SU-DHL-6 (cell line): ENCODE measurements around the gene CDKAL1.

Experiments used
- H2AFZ ChIP-seq: fragments of 200-600 bp; sonication (generic); 2 replicates; pipeline ENCODE4 v1.6.1; 2014; ENCODE audit warnings: low read depth, mild to moderate bottlenecking, moderate library complexity, mixed read lengths, antibody characterized with exemption, low read length; ENCODE audit not compliant: severe bottlenecking
- H3F3A ChIP-seq: fragments of 200-600 bp; shearing (Covaris generic); 2 replicates; pipeline ENCODE4 v1.6.0; 2016; ENCODE audit warnings: antibody characterized with exemption, mild to moderate bottlenecking; ENCODE audit not compliant: insufficient read depth
- H3K27ac ChIP-seq: fragments of 200-600 bp; sonication (generic); 2 replicates; pipeline ENCODE4 v1.5.1; 2016; ENCODE audit warnings: low read depth, mild to moderate bottlenecking, low read length, moderate library complexity, mixed read lengths
- H3K27me3 ChIP-seq: fragments of 200-600 bp; sonication (generic), shearing (Covaris generic); 2 replicates; pipeline ENCODE4 v1.6.0; 2014; ENCODE audit warnings: mild to moderate bottlenecking, low read length
- H3K36me3 ChIP-seq: fragments of 200-600 bp; sonication (generic); 2 replicates; pipeline ENCODE4 v1.6.1; 2014; ENCODE audit warnings: mild to moderate bottlenecking, low read length, mixed read lengths
- H3K4me2 ChIP-seq: fragments of 300-600, 200-600 bp; shearing (Covaris generic), sonication (generic); 2 replicates; pipeline ENCODE4 v1.6.0; 2014; ENCODE audit warnings: low read length, low read depth, mild to moderate bottlenecking; ENCODE audit not compliant: poor library complexity, severe bottlenecking
- H3K4me3 ChIP-seq: fragments of 200-600 bp; sonication (generic); 2 replicates; pipeline ENCODE4 v1.5.1; 2014; ENCODE audit warnings: antibody characterized with exemption, low read length, mild to moderate bottlenecking, mixed read lengths; ENCODE audit not compliant: insufficient read depth, poor library complexity, severe bottlenecking
- H3K79me2 ChIP-seq: fragments of 200-600 bp; sonication (generic); 2 replicates; pipeline ENCODE4 v1.6.1; 2014; ENCODE audit warnings: mild to moderate bottlenecking, low read length, moderate library complexity; ENCODE audit not compliant: insufficient read depth
- H3K9ac ChIP-seq: fragments of 200-600 bp; sonication (generic); 2 replicates; pipeline ENCODE4 v1.7.0; 2014; ENCODE audit warnings: mild to moderate bottlenecking, low read length
- H3K9me2 ChIP-seq: fragments of 200-600 bp; sonication (generic); replicated peaks from 2 replicates; pipeline ENCODE4 v1.6.1; 2014; ENCODE audit warnings: low read length; ENCODE audit not compliant: insufficient read depth
- H3K9me3 ChIP-seq: fragments of 200-600 bp; sonication (generic); 2 replicates; pipeline ENCODE4 v1.6.1; 2014; ENCODE audit warnings: low read length, mixed read lengths; ENCODE audit not compliant: insufficient read depth
- H4K20me1 ChIP-seq: fragments of 200-600 bp; sonication (generic); 2 replicates; pipeline ENCODE4 v1.6.1; 2014; ENCODE audit warnings: low read depth, mild to moderate bottlenecking, antibody characterized with exemption, low read length, moderate library complexity, mixed read lengths
- EZH2phosphoT487 ChIP-seq: fragments of 200-600 bp; sonication (generic), shearing (Covaris generic); conservative IDR thresholded peaks from 2 replicates; pipeline ENCODE4 v1.6.1; 2018; ENCODE audit warnings: mild to moderate bottlenecking, antibody characterized with exemption, low read length, moderate library complexity, mixed read lengths
- TF ChIP-seq, protein P1 (sequence below): fragments of 200-600 bp; sonication (generic); IDR thresholded peaks from one replicate; pipeline ENCODE4 v1.5.1; 2017; ENCODE audit warnings: antibody characterized with exemption, mild to moderate bottlenecking, low read length, moderate library complexity; ENCODE audit not compliant: insufficient read depth, poor library complexity, severe bottlenecking

Gene CDKAL1

DNA sequence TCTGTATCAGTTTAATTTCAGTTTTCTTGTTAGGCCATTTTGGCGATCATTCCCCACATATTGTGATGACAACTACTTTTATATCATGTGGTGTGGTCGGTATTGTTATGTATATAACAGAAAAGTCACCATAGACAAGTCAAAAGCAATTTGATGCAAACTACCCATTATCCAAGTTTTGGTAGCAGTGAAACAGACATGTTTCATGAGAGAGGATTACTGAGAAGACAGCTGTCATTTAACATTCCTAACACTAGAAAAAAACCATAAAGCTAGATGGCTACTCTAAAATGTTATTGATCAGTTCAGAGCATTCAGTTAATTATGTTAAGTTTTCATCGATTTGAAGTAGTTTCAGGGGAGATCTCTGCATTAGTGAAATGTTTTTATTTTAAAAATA, 597.1 kb downstream of the CDKAL1 start:
- Histone ChIP-seq H3K36me3 (no peaks in the 10 kb centered on the region), H2AFZ (no peak overlapping the region), H3K79me2 (no peaks in the 10 kb centered on the region), H3K9ac (no peak overlapping the region), H3K9me3 (no peaks in the 10 kb centered on the region), H3K4me2 (no peak overlapping the region), H3F3A (no peaks in the 10 kb centered on the region), H3K27ac (no peak overlapping the region), H3K4me3 (no peak overlapping the region), H4K20me1 (no peaks in the 10 kb centered on the region), H3K27me3 (no peaks in the 10 kb centered on the region), H3K9me2 (no peaks in the 10 kb centered on the region)
- TF ChIP-seq, protein P1, sequence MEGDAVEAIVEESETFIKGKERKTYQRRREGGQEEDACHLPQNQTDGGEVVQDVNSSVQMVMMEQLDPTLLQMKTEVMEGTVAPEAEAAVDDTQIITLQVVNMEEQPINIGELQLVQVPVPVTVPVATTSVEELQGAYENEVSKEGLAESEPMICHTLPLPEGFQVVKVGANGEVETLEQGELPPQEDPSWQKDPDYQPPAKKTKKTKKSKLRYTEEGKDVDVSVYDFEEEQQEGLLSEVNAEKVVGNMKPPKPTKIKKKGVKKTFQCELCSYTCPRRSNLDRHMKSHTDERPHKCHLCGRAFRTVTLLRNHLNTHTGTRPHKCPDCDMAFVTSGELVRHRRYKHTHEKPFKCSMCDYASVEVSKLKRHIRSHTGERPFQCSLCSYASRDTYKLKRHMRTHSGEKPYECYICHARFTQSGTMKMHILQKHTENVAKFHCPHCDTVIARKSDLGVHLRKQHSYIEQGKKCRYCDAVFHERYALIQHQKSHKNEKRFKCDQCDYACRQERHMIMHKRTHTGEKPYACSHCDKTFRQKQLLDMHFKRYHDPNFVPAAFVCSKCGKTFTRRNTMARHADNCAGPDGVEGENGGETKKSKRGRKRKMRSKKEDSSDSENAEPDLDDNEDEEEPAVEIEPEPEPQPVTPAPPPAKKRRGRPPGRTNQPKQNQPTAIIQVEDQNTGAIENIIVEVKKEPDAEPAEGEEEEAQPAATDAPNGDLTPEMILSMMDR, result no peak
- TF ChIP-seq EZH2phosphoT487, result no peak

DNA sequence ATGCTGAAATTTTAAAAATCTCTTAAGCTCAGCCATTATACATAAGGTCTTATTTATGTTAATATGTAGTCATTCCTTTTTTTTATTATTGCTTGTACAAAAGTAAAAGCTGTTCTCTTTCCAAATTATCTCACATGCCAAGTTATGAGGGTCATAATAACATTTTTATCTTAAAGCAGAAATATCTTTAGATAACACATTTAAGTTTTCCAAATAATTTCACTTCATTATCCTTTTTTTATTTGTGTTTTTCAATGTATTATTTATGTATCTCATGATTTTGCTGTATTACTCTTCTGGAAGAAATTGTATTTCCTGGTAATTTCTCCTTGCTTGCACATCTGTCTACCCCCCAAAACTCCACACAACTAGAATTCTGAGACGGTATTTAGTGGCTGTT, 598.2 kb downstream of the CDKAL1 start:
- Histone ChIP-seq H4K20me1 (no peaks in the 10 kb centered on the region), H3F3A (no peaks in the 10 kb centered on the region), H3K9me2 (no peaks in the 10 kb centered on the region), H2AFZ (no peak overlapping the region), H3K9ac (no peak overlapping the region), H3K27ac (no peak overlapping the region), H3K9me3 (no peaks in the 10 kb centered on the region), H3K4me3 (no peak overlapping the region), H3K27me3 (no peaks in the 10 kb centered on the region), H3K79me2 (no peaks in the 10 kb centered on the region), H3K36me3 (no peaks in the 10 kb centered on the region), H3K4me2 (no peak overlapping the region)
- TF ChIP-seq EZH2phosphoT487, result no peak
- TF ChIP-seq, protein P1, result no peak

DNA sequence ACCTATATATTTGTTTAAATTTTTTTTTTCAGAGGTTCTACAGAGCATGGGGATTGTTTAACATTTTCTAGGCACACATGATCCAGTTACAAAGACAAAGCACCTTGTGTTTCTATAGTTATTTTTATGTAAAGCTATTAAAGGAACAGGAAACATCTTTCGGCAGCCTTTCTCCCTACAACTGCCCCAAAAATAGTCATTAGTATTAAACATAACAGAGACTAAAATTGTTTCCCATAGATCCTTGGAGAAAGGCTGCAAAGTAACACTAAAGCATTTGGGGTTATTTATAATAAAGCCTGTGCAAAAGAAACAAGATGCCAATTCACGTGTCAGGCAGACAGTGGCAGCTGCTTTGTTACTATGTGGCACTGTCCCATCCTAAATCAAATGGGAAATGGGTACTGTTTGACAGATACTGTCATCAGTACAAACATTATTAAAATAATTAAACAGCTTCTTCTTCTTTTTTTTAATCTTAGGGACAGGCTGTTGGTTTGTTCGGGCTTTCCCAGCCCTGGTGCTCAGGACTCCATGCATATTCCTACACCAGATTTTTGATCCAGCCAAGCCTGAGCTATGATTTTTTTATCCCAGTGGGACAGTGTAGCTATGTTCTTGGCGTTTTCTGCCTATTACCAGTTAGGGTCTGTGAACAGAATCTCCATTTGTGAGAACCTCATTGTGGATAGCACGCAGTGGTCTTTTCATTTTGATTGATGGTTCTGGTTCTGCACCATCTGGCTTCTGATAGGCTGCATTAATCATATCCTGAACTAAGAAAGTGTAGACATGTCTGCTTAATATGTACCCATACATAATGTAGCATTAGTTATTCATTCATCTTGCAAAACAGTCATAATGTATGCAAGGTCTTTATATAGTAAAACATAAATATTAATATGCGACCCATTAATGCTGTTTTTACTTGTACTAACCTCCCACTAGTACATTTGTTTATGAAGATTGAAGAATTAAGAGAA, 598.9 kb downstream of the CDKAL1 start:
- no peaks in the 10 kb centered on the region for H3K9me2 ChIP-seq
- no peaks in the 10 kb centered on the region for H3K79me2 ChIP-seq
- H3K4me2 ChIP-seq, result no peak overlapping the region
- H4K20me1 ChIP-seq, result no peaks in the 10 kb centered on the region
- H3K9ac ChIP-seq, result no peak overlapping the region
- no peaks in the 10 kb centered on the region for H3K9me3 ChIP-seq
- H3K27ac ChIP-seq, result no peak overlapping the region
- H3F3A ChIP-seq, result no peaks in the 10 kb centered on the region
- H2AFZ ChIP-seq, result no peak overlapping the region
- no peaks in the 10 kb centered on the region for H3K27me3 ChIP-seq
- TF ChIP-seq, protein P1, result no peak
- TF ChIP-seq EZH2phosphoT487, result no peak
- H3K36me3 ChIP-seq, result no peaks in the 10 kb centered on the region
- no peak overlapping the region for H3K4me3 ChIP-seq
